ENCODE measurements around the gene ECT2L. TPM values are rescaled to one million over a fixed set of nuclear protein-coding genes. Genes with fewer than 3 reads are reported as not detected.

Gene ECT2L
- total RNA-seq, 1 experiment from 2014 or later = not detected

GRCh38 chr6:138837246-138837645 lies 41.4 kb downstream of the ECT2L start:
- Histone ChIP-seq H3K9me3 (ENCODE audit: low read depth, low read length, poor library complexity, severe bottlenecking) (no peaks in the 10 kb centered on the region), H3K27ac (ENCODE audit: low read depth, low read length, poor library complexity, severe bottlenecking) (no peak overlapping the region), H3K27me3 (replicated peaks; ENCODE audit: insufficient read depth, low read depth, low read length, poor library complexity) (no peaks in the 10 kb centered on the region), H3K4me3 (ENCODE audit: low read depth, low read length, poor library complexity, severe bottlenecking) (no peak overlapping the region), H3K36me3 (ENCODE audit: insufficient read depth, low read length, poor library complexity, severe bottlenecking) (no peaks in the 10 kb centered on the region), H3K4me1 (ENCODE audit: insufficient read depth, low read length, poor library complexity, severe bottlenecking) (peaks cover 6% of the 10 kb centered on the region)
- intact Hi-C loops (cut with micrococcal nuclease; ENCODE audit: unreplicated experiment) = no loop called here
- no peak for TF ChIP-seq EZH2 (IDR thresholded peaks at IDR 0.05; ENCODE audit: borderline replicate concordance, low read depth, low read length, poor library complexity, severe bottlenecking)
- TF ChIP-seq, protein P1, sequence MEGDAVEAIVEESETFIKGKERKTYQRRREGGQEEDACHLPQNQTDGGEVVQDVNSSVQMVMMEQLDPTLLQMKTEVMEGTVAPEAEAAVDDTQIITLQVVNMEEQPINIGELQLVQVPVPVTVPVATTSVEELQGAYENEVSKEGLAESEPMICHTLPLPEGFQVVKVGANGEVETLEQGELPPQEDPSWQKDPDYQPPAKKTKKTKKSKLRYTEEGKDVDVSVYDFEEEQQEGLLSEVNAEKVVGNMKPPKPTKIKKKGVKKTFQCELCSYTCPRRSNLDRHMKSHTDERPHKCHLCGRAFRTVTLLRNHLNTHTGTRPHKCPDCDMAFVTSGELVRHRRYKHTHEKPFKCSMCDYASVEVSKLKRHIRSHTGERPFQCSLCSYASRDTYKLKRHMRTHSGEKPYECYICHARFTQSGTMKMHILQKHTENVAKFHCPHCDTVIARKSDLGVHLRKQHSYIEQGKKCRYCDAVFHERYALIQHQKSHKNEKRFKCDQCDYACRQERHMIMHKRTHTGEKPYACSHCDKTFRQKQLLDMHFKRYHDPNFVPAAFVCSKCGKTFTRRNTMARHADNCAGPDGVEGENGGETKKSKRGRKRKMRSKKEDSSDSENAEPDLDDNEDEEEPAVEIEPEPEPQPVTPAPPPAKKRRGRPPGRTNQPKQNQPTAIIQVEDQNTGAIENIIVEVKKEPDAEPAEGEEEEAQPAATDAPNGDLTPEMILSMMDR (conservative IDR thresholded peaks at IDR 0.05; ENCODE audit: low read depth, low read length) = no peak
- CTCF ChIA-PET = no interaction called here
- DNase-seq (ENCODE audit: low spot score) = no peak
- BruUV-seq (replicated peaks) = no TSS peak
- POLR2A ChIA-PET (ENCODE audit: low non-redundant PET) = no interaction called here

- POLR2A ChIA-PET (ENCODE audit: low non-redundant PET) = no interaction called here
- Histone ChIP-seq H3K4me3 (ENCODE audit: low read depth, low read length, poor library complexity, severe bottlenecking) (peak overlapping the region; percentile 11), H3K4me1 (ENCODE audit: insufficient read depth, low read length, poor library complexity, severe bottlenecking) (peaks cover 5% of the 10 kb centered on the region), H3K27me3 (replicated peaks; ENCODE audit: insufficient read depth, low read depth, low read length, poor library complexity) (no peaks in the 10 kb centered on the region), H3K9me3 (ENCODE audit: low read depth, low read length, poor library complexity, severe bottlenecking) (no peaks in the 10 kb centered on the region), H3K36me3 (ENCODE audit: insufficient read depth, low read length, poor library complexity, severe bottlenecking) (no peaks in the 10 kb centered on the region), H3K27ac (ENCODE audit: low read depth, low read length, poor library complexity, severe bottlenecking) (no peak overlapping the region)
- TF ChIP-seq, protein P1 (conservative IDR thresholded peaks at IDR 0.05; ENCODE audit: low read depth, low read length) = no peak
- no peak for TF ChIP-seq EZH2 (IDR thresholded peaks at IDR 0.05; ENCODE audit: borderline replicate concordance, low read depth, low read length, poor library complexity, severe bottlenecking)
- intact Hi-C loops (cut with micrococcal nuclease; ENCODE audit: unreplicated experiment) = no loop called here
- CTCF ChIA-PET = no interaction called here
- peak; percentile 80 for DNase-seq (ENCODE audit: low spot score)
- no TSS peak for BruUV-seq (replicated peaks)
These were observed 48.3 kb downstream of the ECT2L start for GRCh38 chr6:138844192-138844591.

GRCh38 chr6:138847884-138848283 lies 52.0 kb downstream of the ECT2L start:
- no peaks in the 10 kb centered on the region for H3K9me3 ChIP-seq (ENCODE audit: low read depth, low read length, poor library complexity, severe bottlenecking)
- ChIA-PET POLR2A (ENCODE audit: low non-redundant PET) (no interaction called here), CTCF (no interaction called here)
- intact Hi-C loops (cut with micrococcal nuclease; ENCODE audit: unreplicated experiment) = no loop called here
- H3K4me3 ChIP-seq (ENCODE audit: low read depth, low read length, poor library complexity, severe bottlenecking) = no peak overlapping the region
- peaks cover 5% of the 10 kb centered on the region for H3K4me1 ChIP-seq (ENCODE audit: insufficient read depth, low read length, poor library complexity, severe bottlenecking)
- TF ChIP-seq EZH2 (IDR thresholded peaks at IDR 0.05; ENCODE audit: borderline replicate concordance, low read depth, low read length, poor library complexity, severe bottlenecking) = no peak
- no peak overlapping the region for H3K27ac ChIP-seq (ENCODE audit: low read depth, low read length, poor library complexity, severe bottlenecking)
- no peaks in the 10 kb centered on the region for H3K27me3 ChIP-seq (replicated peaks; ENCODE audit: insufficient read depth, low read depth, low read length, poor library complexity)
- BruUV-seq (replicated peaks) = no TSS peak
- H3K36me3 ChIP-seq (ENCODE audit: insufficient read depth, low read length, poor library complexity, severe bottlenecking) = no peaks in the 10 kb centered on the region
- DNase-seq (ENCODE audit: low spot score) = no peak

DNA sequence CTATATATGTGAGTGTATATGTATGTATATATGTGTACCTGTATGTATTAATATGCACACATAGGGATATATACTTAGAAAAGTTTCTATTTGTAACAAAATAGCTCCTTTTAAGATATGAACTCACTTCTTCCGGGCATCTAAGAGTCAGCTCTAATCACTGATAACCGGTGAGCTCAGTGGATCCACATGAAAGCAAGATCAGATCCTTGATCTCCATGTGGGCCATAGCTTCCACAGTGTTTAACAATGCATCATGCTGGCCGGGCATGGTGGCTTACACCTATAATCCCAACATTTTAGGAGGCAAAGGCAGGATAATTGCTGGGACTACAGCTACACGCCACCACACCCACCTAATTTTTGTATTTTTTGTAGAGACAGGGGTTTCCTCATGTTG lies 52.6 kb downstream of the ECT2L start:
- Histone ChIP-seq H3K4me1 (ENCODE audit: insufficient read depth, low read length, poor library complexity, severe bottlenecking) (peaks cover 5% of the 10 kb centered on the region), H3K36me3 (ENCODE audit: insufficient read depth, low read length, poor library complexity, severe bottlenecking) (no peaks in the 10 kb centered on the region), H3K27me3 (replicated peaks; ENCODE audit: insufficient read depth, low read depth, low read length, poor library complexity) (peaks cover 4% of the 10 kb centered on the region), H3K4me3 (ENCODE audit: low read depth, low read length, poor library complexity, severe bottlenecking) (no peak overlapping the region), H3K27ac (ENCODE audit: low read depth, low read length, poor library complexity, severe bottlenecking) (no peak overlapping the region), H3K9me3 (ENCODE audit: low read depth, low read length, poor library complexity, severe bottlenecking) (no peaks in the 10 kb centered on the region)
- no peak for DNase-seq (ENCODE audit: low spot score)
- ChIA-PET POLR2A (ENCODE audit: low non-redundant PET) (no interaction called here), CTCF (no interaction called here)
- intact Hi-C loops (cut with micrococcal nuclease; ENCODE audit: unreplicated experiment) = no loop called here
- TF ChIP-seq EZH2 (IDR thresholded peaks at IDR 0.05; ENCODE audit: borderline replicate concordance, low read depth, low read length, poor library complexity, severe bottlenecking) = no peak
- TF ChIP-seq, protein P1 (conservative IDR thresholded peaks at IDR 0.05; ENCODE audit: low read depth, low read length) = no peak
- BruUV-seq (replicated peaks) = no TSS peak
